ENCODE results near the gene NEK6. TPM values are rescaled to one million over a fixed set of nuclear protein-coding genes. Genes with fewer than 3 reads are reported as not detected.
A peak's percentile ranks its signal among the peaks of the same experiment; 100 is the strongest.
"Not testable (repeated sequence)": the region's sequence is repeated elsewhere in the genome, so short reads cannot be mapped to it uniquely, and the experiment has no call there.

Gene NEK6
- total and polyA plus RNA-seq, 12 donors: 4.0 to 27.2 (median 15.1) TPM

GRCh38 chr9:124248960-124249359 is 8.8 kb upstream of the NEK6 start:
- 77 to 88% (median 82%) methylated on average over 3 to 4 of the region's 4 CpGs for WGBS, 4 donors
- intact Hi-C loops (cut with DNase I): no loop called here
- Histone ChIP-seq H3K9me3 (replicated peaks in 1 of 3) (no peaks in the 10 kb centered on the region), H3K27ac (no peak overlapping the region), H3K27me3 (no peaks in the 10 kb centered on the region), H3K4me3 (no peak overlapping the region), H3K36me3 (replicated peaks in 1 of 2) (no peaks in the 10 kb centered on the region), H3K4me1 (replicated peaks in 1 of 2) (no peaks in the 10 kb centered on the region)
- TF ChIP-seq, protein P1, sequence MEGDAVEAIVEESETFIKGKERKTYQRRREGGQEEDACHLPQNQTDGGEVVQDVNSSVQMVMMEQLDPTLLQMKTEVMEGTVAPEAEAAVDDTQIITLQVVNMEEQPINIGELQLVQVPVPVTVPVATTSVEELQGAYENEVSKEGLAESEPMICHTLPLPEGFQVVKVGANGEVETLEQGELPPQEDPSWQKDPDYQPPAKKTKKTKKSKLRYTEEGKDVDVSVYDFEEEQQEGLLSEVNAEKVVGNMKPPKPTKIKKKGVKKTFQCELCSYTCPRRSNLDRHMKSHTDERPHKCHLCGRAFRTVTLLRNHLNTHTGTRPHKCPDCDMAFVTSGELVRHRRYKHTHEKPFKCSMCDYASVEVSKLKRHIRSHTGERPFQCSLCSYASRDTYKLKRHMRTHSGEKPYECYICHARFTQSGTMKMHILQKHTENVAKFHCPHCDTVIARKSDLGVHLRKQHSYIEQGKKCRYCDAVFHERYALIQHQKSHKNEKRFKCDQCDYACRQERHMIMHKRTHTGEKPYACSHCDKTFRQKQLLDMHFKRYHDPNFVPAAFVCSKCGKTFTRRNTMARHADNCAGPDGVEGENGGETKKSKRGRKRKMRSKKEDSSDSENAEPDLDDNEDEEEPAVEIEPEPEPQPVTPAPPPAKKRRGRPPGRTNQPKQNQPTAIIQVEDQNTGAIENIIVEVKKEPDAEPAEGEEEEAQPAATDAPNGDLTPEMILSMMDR (IDR thresholded peaks at IDR 0.05): no peak
- no peak for TF ChIP-seq POLR2A (IDR thresholded peaks at IDR 0.05)
- DNase-seq: no peak

DNA sequence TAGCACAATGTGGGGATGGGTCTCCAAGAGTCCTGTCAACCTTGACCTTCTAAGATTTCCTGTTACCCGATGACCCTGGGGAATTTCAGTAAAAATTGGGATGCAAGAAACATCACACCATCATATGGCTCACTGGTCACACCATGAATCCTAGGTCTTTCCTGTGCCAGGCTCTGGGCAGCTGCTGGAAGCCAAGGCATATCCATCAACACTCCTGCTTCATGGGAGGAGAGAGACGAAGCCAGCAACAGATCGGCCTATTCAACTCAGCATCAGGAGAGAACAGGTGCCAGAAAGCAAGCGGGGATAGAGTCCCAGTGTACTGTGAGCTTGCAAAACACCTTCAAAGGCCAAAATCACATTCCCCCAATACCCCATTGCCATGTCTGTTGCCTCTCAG is 6.5 kb upstream of the NEK6 start:
- TF ChIP-seq POLR2A (IDR thresholded peaks at IDR 0.05): no peak
- TF ChIP-seq, protein P1 (IDR thresholded peaks at IDR 0.05): no peak
- H3K36me3 ChIP-seq (replicated peaks in 1 of 2): no peaks in the 10 kb centered on the region
- intact Hi-C loops (cut with DNase I): no loop called here
- no peaks in the 10 kb centered on the region for H3K9me3 ChIP-seq (replicated peaks in 1 of 3)
- H3K4me3 ChIP-seq: no peak overlapping the region
- no peak for DNase-seq
- H3K4me1 ChIP-seq (replicated peaks in 1 of 2): no peaks in the 10 kb centered on the region
- H3K27ac ChIP-seq: peak overlapping the region in 1 of 5 donors; percentile 62
- H3K27me3 ChIP-seq: no peaks in the 10 kb centered on the region
- WGBS, 4 donors: 63 to 92% (median 70%) methylated on average over 4 of the region's 4 CpGs

- Histone ChIP-seq H3K9me3 (replicated peaks in 1 of 3) (no peaks in the 10 kb centered on the region), H3K27ac (peak overlapping the region in 1 of 5 donors; percentile 62), H3K4me1 (replicated peaks in 1 of 2) (no peaks in the 10 kb centered on the region), H3K36me3 (replicated peaks in 1 of 2) (no peaks in the 10 kb centered on the region), H3K4me3 (no peak overlapping the region), H3K27me3 (no peaks in the 10 kb centered on the region)
- DNase-seq: no peak
- TF ChIP-seq, protein P1 (IDR thresholded peaks at IDR 0.05): peak in 1 of 6 experiments; percentile 1
- TF ChIP-seq POLR2A (IDR thresholded peaks at IDR 0.05): no peak
- 55 to 81% (median 56%) methylated on average over 13 to 16 of the region's 16 CpGs for WGBS, 4 donors
- intact Hi-C loops (cut with DNase I): no loop called here
Observed at GRCh38 chr9:124251605-124252378, 6.0 kb upstream of the NEK6 start.

DNA sequence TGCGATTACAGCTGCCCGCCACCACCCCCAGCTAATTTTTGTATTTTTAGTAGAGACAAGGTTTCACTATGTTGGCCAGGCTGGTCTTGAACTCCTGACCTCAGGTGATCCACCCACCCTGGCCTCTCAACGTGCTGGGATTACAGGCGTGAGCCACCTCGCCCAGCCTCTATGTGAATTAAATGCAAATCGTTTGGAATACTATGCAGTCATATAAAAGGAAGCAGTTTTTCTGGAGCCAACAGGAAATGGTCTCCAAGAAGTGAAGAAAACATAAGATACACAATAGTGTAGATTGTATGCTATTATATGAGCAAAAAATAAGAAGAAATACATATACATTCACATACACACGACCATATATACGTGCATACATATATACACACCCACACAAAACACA is 4.9 kb upstream of the NEK6 start:
- peak in 1 of 7 donors; percentile 2 for DNase-seq
- 80 to 93% (median 88%) methylated on average over 8 of the region's 8 CpGs for WGBS, 4 donors
- intact Hi-C loops (cut with DNase I): not testable (repeated sequence)

DNA sequence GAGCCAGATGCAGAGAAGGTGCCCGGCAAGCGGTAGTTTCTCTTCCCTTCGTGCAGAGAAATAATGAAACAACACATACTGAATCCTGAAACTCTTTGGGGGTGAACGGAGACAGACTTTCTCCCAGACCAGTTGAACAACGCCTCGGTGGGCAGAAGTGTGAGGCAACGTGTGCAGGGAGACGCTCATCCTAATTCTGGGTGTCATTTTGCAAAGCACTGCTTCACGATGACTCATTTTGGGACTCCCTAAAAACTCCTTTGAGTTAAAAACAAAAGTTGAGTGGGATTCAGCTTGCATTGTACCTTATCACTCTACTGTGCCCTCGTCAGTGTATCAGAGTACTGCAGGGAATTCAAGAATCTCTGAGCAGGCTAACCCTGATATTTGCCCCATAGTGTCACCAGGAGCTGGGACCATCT is 3.5 kb upstream of the NEK6 start:
- intact Hi-C loops (cut with DNase I): no loop called here
- TF ChIP-seq, protein P1 (IDR thresholded peaks at IDR 0.05): no peak
- TF ChIP-seq POLR2A (IDR thresholded peaks at IDR 0.05): no peak
- Histone ChIP-seq H3K27me3 (no peaks in the 10 kb centered on the region), H3K9me3 (replicated peaks in 1 of 3) (no peaks in the 10 kb centered on the region), H3K36me3 (replicated peaks in 1 of 2) (no peaks in the 10 kb centered on the region), H3K27ac (no peak overlapping the region), H3K4me3 (no peak overlapping the region), H3K4me1 (replicated peaks in 1 of 2) (peaks cover 0 to 4% of the 10 kb centered on the region in 2 donors)
- 61 to 77% (median 73%) methylated on average over 10 of the region's 10 CpGs for WGBS, 4 donors
- DNase-seq: peak in 1 of 7 donors; percentile 3

More for the DNA sequence above, 4.9 kb upstream of the NEK6 start:
- not testable (repeated sequence) for H3K4me3 ChIP-seq; H3K27me3 ChIP-seq; H3K27ac ChIP-seq; H3K9me3 ChIP-seq (replicated peaks in 1 of 3); H3K4me1 ChIP-seq (replicated peaks in 1 of 2); H3K36me3 ChIP-seq (replicated peaks in 1 of 2)

Data from adrenal gland (tissue), 12 donors.